ENCODE measurements around the gene RAD51B. TPM values are rescaled to one million over a fixed set of nuclear protein-coding genes. Genes with fewer than 3 reads are reported as not detected.

RAD51B gene
- total and polyA plus RNA-seq, 9 of the 15 experiments (the other 6 are each of a cell fraction or from before 2014, with no cell fraction given): 8.5 to 17.3 (median 11.3) TPM

GRCh38 chr14:68598621-68599447 lies 779.3 kb downstream of the RAD51B start:
- FAIRE-seq (no peak), ATAC-seq (no peak)
- WGBS (ENCODE audit: insufficient coverage, low coverage, missing lambda C conversion rate): 56% methylated on average over 15 of the region's 22 CpGs

DNA sequence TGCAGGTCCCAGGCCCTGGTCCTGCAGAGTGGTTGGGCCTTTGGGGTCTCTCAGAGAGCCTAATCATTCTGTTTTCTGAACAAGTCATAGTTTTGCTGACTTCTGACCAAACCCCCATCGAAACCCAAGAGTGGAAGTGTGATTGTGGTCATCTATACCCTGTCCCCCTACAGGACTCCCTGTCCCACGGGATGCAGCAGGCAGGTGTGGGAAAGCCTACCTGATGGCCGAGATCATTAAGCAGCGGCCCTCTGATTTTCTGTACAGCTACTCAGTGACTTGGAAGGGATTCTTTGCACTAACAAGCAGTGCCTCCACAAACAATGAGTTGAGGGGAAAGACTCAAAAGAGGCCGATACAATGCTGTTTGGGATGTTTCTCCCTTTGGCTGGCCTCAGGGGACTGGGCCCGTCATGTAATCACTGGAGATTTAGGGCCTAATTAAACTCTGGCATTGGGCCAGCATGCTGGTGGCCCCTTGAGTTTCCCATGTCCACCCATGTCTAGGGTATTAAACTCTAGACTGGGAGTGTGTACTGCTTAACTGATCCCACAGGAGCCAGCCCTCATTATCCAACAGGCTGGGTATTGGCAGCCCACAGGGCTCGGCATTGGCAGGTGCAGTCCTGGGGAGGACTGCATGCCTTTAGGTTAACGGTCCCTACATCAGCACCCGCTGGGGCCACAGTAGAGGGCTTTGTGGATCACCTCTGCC lies 780.5 kb downstream of the RAD51B start:
- H3K9ac ChIP-seq (ENCODE audit: insufficient read depth in 1 of 2, low read depth in 2 of 2, low read length in 2 of 2): no peak overlapping the region
- POLR2A ChIA-PET: interaction anchor here (1.3 kb wide), 1 partner anchor 10 kb away, joined by 5 read pairs; no protein-coding TSS in a partner anchor
- no peak overlapping the region for H3K4me3 ChIP-seq
- H3K27ac ChIP-seq (ENCODE audit: extremely low read depth, low read depth, low read length): no peak overlapping the region
- intact Hi-C loops (cut with micrococcal nuclease): no loop called here
- ATAC-seq (no peak), DNase-seq (ENCODE audit: extremely low read depth in 1 of 4, low spot score in 3 of 4) (no peak), FAIRE-seq (no peak)
- TF ChIP-seq NFIC (IDR thresholded peaks at IDR 0.05) (peak; percentile 45), THAP7 (CRISPR knock-in tag; IDR thresholded peaks at IDR 0.05) (no peak)
- H3K79me2 ChIP-seq (ENCODE audit: control insufficient read depth, insufficient read depth, low read length): no peaks in the 10 kb centered on the region
- H3K27me3 ChIP-seq (ENCODE audit: control insufficient read depth in 2 of 2, insufficient read depth in 2 of 2, low read length in 2 of 2): no peaks in the 10 kb centered on the region
- WGBS (ENCODE audit: insufficient coverage, low coverage, missing lambda C conversion rate): 34% methylated on average over 9 of the region's 9 CpGs
- no peak overlapping the region for H2AFZ ChIP-seq (ENCODE audit: low read depth, low read length)
- in situ Hi-C loops (cut with MboI): no loop called here
- H3K9me3 ChIP-seq (replicated peaks; ENCODE audit: control insufficient read depth, insufficient read depth, low read depth, low read length): no peaks in the 10 kb centered on the region
- BruUV-seq (replicated peaks): no TSS peak
- CTCF ChIA-PET (ENCODE audit: low intra/inter-chr PET ratio): no interaction called here
- H3K9me1 ChIP-seq (ENCODE audit: control insufficient read depth, insufficient read depth, low read length): no peaks in the 10 kb centered on the region
- no peak overlapping the region for H3K4me2 ChIP-seq (ENCODE audit: insufficient read depth, low read length)
- no peaks in the 10 kb centered on the region for H3K36me3 ChIP-seq (ENCODE audit: control insufficient read depth, insufficient read depth, low read length)
- no peaks in the 10 kb centered on the region for H4K20me1 ChIP-seq (replicated peaks; ENCODE audit: control insufficient read depth, insufficient read depth, low read length)
- no peaks in the 10 kb centered on the region; a peak in 1 of 5 replicates for H3K4me1 ChIP-seq (replicated peaks in 1 of 2; ENCODE audit: control insufficient read depth in 2 of 2, insufficient read depth in 2 of 2, low read length in 2 of 2)

More at GRCh38 chr14:68598621-68599447, 779.3 kb downstream of the RAD51B start:
- no peaks in the 10 kb centered on the region for H3K9me3 ChIP-seq (replicated peaks; ENCODE audit: control insufficient read depth, insufficient read depth, low read depth, low read length)
- DNase-seq (ENCODE audit: extremely low read depth in 1 of 4, low spot score in 3 of 4): no peak
- no peaks in the 10 kb centered on the region for H4K20me1 ChIP-seq (replicated peaks; ENCODE audit: control insufficient read depth, insufficient read depth, low read length)
- in situ Hi-C loops (cut with MboI) (no loop called here), intact Hi-C loops (cut with micrococcal nuclease) (no loop called here)
- H3K27ac ChIP-seq (ENCODE audit: extremely low read depth, low read depth, low read length): no peak overlapping the region
- no peaks in the 10 kb centered on the region for H3K27me3 ChIP-seq (ENCODE audit: control insufficient read depth in 2 of 2, insufficient read depth in 2 of 2, low read length in 2 of 2)
- no peak overlapping the region for H3K4me3 ChIP-seq
- CTCF ChIA-PET (ENCODE audit: low intra/inter-chr PET ratio): no interaction called here
- BruUV-seq (replicated peaks): no TSS peak
- H3K36me3 ChIP-seq (ENCODE audit: control insufficient read depth, insufficient read depth, low read length): no peaks in the 10 kb centered on the region
- no peaks in the 10 kb centered on the region; a peak in 2 of 5 replicates for H3K4me1 ChIP-seq (replicated peaks in 1 of 2; ENCODE audit: control insufficient read depth in 2 of 2, insufficient read depth in 2 of 2, low read length in 2 of 2)
- H3K9me1 ChIP-seq (ENCODE audit: control insufficient read depth, insufficient read depth, low read length): no peaks in the 10 kb centered on the region
- POLR2A ChIA-PET: no interaction called here
- H3K9ac ChIP-seq (ENCODE audit: insufficient read depth in 1 of 2, low read depth in 2 of 2, low read length in 2 of 2): no peak overlapping the region
- no peak overlapping the region for H2AFZ ChIP-seq (ENCODE audit: low read depth, low read length)
- no peak overlapping the region for H3K4me2 ChIP-seq (ENCODE audit: insufficient read depth, low read length)
- no peaks in the 10 kb centered on the region for H3K79me2 ChIP-seq (ENCODE audit: control insufficient read depth, insufficient read depth, low read length)
- TF ChIP-seq CEBPG (CRISPR knock-in tag; IDR thresholded peaks at IDR 0.05) (no peak), CEBPG (tag; conservative IDR thresholded peaks at IDR 0.05 in 1 of 2, IDR thresholded peaks at IDR 0.05 in 1 of 2) (0 out of 4 replicates have a peak, but pooled peaks of 1 of the 2 experiments have one; percentile 24), SIN3B (IDR thresholded peaks at IDR 0.05; ENCODE audit: low read depth) (no peak), SPI1 (IDR thresholded peaks at IDR 0.05; ENCODE audit: borderline replicate concordance, low read depth, low read length) (0 out of 2 replicates have a peak, but pooled peaks have one; percentile 4), CEBPB (tag; IDR thresholded peaks at IDR 0.05) (peak; percentile 89)

Measured in K562 (cell line).